ENCODE measurements around the gene CDKN1C. TPM values are rescaled to one million over a fixed set of nuclear protein-coding genes. Genes with fewer than 3 reads are reported as not detected.
A peak's percentile ranks its signal among the peaks of the same experiment; 100 is the strongest.

The CDKN1C gene
- total RNA-seq, 1 donor from 2014 or later, result 67.3 TPM

GRCh38 chr11:2837651-2838050 lies 47.9 kb downstream of the CDKN1C start:
- Histone ChIP-seq H3K27me3 (no peaks in the 10 kb centered on the region), H3K27ac (peak overlapping the region; percentile 69), H3K9me3 (no peaks in the 10 kb centered on the region), H3K4me3 (no peak overlapping the region), H3K4me1 (peaks cover 16% of the 10 kb centered on the region), H3K36me3 (no peaks in the 10 kb centered on the region)
- no peak for DNase-seq (ENCODE audit: extremely low spot score in 2 of 2)
- no peak for TF ChIP-seq POLR2A (IDR thresholded peaks at IDR 0.05)
- TF ChIP-seq CTCF (IDR thresholded peaks at IDR 0.05), result no peak
- TF ChIP-seq POLR2AphosphoS5 (IDR thresholded peaks at IDR 0.05; ENCODE audit: insufficient read depth in 1 of 2, low read depth in 1 of 2), result no peak
- intact Hi-C loops (cut with DNase I), result no loop called here

GRCh38 chr11:2837096-2837601 lies 48.4 kb downstream of the CDKN1C start:
- H3K4me3 ChIP-seq, result peak overlapping the region in 1 of 2 donors; percentile 16
- intact Hi-C loops (cut with DNase I), result no loop called here

GRCh38 chr11:2836315-2837095 lies 49.1 kb downstream of the CDKN1C start:
- Histone ChIP-seq H3K9me3 (no peaks in the 10 kb centered on the region), H3K4me1 (peaks cover 16% of the 10 kb centered on the region), H3K27me3 (no peaks in the 10 kb centered on the region), H3K27ac (peak overlapping the region; percentile 69), H3K4me3 (no peak overlapping the region), H3K36me3 (no peaks in the 10 kb centered on the region)
- intact Hi-C loops (cut with DNase I), result no loop called here
- no peak for DNase-seq (ENCODE audit: extremely low spot score in 2 of 2)
- TF ChIP-seq POLR2A (IDR thresholded peaks at IDR 0.05), result no peak
- no peak for TF ChIP-seq POLR2AphosphoS5 (IDR thresholded peaks at IDR 0.05; ENCODE audit: insufficient read depth in 1 of 2, low read depth in 1 of 2)
- TF ChIP-seq CTCF (IDR thresholded peaks at IDR 0.05), result no peak

More at GRCh38 chr11:2837096-2837601, 48.4 kb downstream of the CDKN1C start:
- Histone ChIP-seq H3K4me1 (peaks cover 16% of the 10 kb centered on the region), H3K9me3 (no peaks in the 10 kb centered on the region), H3K36me3 (no peaks in the 10 kb centered on the region), H3K27me3 (no peaks in the 10 kb centered on the region), H3K27ac (peak overlapping the region; percentile 69)
- DNase-seq (ENCODE audit: extremely low spot score in 2 of 2), result no peak
- TF ChIP-seq POLR2A (IDR thresholded peaks at IDR 0.05), result no peak
- no peak for TF ChIP-seq POLR2AphosphoS5 (IDR thresholded peaks at IDR 0.05; ENCODE audit: insufficient read depth in 1 of 2, low read depth in 1 of 2)
- peak in 1 of 3 experiments; percentile 21 for TF ChIP-seq CTCF (IDR thresholded peaks at IDR 0.05)

GRCh38 chr11:2835751-2836150 lies 49.8 kb downstream of the CDKN1C start:
- no peak overlapping the region for H3K4me3 ChIP-seq
- H3K27me3 ChIP-seq, result no peaks in the 10 kb centered on the region
- H3K27ac ChIP-seq, result no peak overlapping the region
- H3K36me3 ChIP-seq, result no peaks in the 10 kb centered on the region
- peaks cover 16% of the 10 kb centered on the region for H3K4me1 ChIP-seq
- intact Hi-C loops (cut with DNase I), result no loop called here
- no peaks in the 10 kb centered on the region for H3K9me3 ChIP-seq
- TF ChIP-seq POLR2AphosphoS5 (IDR thresholded peaks at IDR 0.05; ENCODE audit: insufficient read depth in 1 of 2, low read depth in 1 of 2) (no peak), CTCF (IDR thresholded peaks at IDR 0.05) (no peak), POLR2A (IDR thresholded peaks at IDR 0.05) (no peak)
- no peak for DNase-seq (ENCODE audit: extremely low spot score in 2 of 2)

GRCh38 chr11:2835296-2835695 lies 50.3 kb downstream of the CDKN1C start:
- Histone ChIP-seq H3K27me3 (no peaks in the 10 kb centered on the region), H3K27ac (no peak overlapping the region), H3K4me3 (no peak overlapping the region), H3K4me1 (peaks cover 16% of the 10 kb centered on the region), H3K9me3 (no peaks in the 10 kb centered on the region), H3K36me3 (no peaks in the 10 kb centered on the region)
- TF ChIP-seq POLR2A (IDR thresholded peaks at IDR 0.05) (no peak), POLR2AphosphoS5 (IDR thresholded peaks at IDR 0.05; ENCODE audit: insufficient read depth in 1 of 2, low read depth in 1 of 2) (no peak), CTCF (IDR thresholded peaks at IDR 0.05) (no peak)
- no peak for DNase-seq (ENCODE audit: extremely low spot score in 2 of 2)
- intact Hi-C loops (cut with DNase I), result no loop called here
